HL-60/S4 treated with retinoic acid at 250 ng/mL for 4 days and 3 days (cell line): ENCODE data around the gene SIK2.

Source experiments
- in situ Hi-C: fragments of 300-500 bp; cut with MboI; formaldehyde crosslinking; loops from 2 replicates; pipeline ENCODE4 v1.7.0; 2022; ENCODE audit warnings: low sequenced_read_pairs

Gene SIK2

DNA sequence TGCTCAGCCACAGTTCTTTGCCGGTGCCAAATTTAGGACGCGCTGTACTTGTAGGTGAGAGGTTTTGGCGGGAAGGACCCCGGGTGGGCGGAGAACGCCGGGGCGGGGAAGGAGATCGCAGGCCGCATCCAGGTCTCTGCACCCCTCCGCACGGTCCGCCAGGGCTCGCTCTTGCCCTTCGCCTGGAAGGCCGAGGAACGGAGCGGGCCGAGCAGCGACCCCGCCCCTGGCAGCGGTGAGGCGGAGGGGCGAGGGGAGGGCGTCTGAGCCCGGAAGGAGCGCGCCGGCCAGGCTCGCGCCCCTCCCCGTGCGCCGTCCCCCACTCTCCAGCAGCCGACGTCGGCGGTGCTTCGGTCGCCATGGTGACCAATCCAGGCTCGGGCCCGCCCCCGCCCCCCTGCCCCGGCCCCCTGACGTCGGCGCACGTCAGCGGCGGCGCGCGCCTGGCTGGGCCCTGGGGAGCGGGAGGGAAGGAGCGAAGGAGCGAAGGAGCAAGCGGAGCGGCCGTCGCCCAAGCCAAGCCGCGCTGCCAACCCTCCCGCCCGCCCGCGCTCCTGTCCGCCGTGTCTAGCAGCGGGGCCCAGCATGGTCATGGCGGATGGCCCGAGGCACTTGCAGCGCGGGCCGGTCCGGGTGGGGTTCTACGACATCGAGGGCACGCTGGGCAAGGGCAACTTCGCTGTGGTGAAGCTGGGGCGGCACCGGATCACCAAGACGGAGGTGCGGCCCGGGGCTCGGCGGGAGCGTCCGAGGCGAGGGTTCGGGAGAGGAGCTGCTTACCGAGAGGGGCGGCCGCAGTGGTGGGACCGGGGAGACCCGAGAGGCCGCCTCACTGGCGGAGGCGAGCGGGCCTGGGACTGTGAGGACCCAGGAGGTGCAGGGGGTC lies at the start of gene SIK2:
Gene SIK2 (plus strand): TSS at position 471 of the 886 bp plus-strand sequence. CDS start 115 bp downstream, at position 586.
- in situ Hi-C loops = no loop called here

DNA sequence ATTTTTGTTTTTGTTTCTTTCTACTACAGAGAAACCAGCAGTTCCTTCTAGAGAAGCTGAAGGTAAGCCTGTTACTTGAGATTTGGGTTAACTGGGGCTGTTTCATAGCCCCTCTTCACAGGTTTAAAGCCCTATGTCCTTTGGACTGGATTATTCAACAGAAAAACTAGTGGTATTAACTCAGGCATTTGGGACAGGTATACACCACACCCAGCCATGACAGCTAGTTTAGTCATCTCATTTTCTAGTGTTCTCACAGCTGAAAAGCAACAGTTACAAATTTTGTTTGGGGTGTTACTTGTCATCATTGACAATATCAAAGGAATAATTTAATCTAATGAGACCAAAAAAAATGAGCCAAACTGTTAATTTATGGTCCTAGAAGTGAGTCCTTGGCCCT lies 47.7 kb upstream of the SIK2 start:
- in situ Hi-C loops = no loop called here

DNA sequence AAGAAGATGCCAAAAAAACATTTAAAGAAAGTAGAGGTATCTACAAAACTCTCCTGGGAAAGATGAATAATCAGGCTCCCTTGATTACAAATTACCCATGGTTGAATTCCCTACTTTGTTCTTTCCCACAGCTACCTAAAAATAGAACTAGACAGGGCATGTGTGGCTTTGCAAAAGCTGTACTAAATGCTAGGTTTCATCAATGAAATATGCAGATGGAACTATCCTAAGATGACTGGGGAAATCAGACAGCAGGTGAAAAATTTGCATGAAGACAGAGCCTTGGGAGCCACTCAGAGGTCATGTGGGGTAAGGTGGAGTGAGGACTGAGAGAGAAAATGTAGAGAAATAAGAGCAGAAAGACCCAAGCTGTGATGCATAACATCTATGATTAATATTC lies 47.0 kb upstream of the SIK2 start:
- in situ Hi-C loops = no loop called here

DNA sequence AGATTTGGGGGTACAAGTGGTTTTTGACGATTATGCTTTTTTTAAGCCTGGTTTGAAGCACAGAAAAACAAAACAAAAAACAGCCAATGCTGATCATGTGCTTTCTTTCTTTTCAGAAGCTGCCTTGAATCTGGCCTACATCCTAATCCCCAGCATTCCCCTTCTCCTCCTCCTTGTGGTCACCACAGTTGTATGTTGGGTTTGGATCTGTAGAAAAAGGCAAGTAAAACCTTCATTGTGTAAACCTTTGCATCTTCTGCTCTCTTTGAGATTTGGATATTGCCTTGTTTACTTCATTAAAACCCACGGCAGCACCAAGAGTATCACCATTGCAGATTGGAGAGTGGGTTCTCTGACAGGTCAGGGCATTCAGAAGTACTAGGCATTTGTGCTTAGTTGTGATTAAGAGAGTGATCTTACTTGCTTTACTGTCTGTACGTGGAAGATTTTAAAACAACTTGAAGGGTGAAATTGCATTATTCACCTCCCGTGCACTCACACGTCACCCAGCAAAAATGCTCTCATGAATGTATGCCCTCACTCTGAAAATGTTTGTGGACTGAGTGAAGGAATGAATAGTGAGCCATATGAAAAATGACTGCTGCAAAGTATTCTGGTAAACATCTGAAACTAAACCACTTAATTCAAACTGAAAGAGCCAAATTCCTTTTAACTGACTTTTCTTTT lies 44.7 kb upstream of the SIK2 start:
- in situ Hi-C loops = no loop called here

DNA sequence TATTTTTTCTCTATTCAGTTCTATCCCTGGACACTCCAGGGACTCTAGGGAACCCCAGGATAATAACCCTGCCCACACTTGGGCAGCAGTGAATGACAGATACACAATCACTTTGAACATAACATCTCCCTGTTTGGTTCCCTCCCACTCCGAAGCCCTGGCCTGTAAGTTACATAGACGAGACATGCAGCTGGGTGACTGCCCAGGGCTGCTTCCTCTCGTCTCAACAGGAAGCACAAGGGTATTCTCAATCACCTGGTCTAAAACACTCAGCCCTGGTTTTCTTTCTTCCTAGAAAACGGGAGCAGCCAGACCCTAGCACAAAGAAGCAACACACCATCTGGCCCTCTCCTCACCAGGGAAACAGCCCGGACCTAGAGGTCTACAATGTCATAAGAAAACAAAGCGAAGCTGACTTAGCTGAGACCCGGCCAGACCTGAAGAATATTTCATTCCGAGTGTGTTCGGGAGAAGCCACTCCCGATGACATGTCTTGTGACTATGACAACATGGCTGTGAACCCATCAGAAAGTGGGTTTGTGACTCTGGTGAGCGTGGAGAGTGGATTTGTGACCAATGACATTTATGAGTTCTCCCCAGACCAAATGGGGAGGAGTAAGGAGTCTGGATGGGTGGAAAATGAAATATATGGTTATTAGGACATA lies 42.3 kb upstream of the SIK2 start:
- in situ Hi-C loops = no loop called here

DNA sequence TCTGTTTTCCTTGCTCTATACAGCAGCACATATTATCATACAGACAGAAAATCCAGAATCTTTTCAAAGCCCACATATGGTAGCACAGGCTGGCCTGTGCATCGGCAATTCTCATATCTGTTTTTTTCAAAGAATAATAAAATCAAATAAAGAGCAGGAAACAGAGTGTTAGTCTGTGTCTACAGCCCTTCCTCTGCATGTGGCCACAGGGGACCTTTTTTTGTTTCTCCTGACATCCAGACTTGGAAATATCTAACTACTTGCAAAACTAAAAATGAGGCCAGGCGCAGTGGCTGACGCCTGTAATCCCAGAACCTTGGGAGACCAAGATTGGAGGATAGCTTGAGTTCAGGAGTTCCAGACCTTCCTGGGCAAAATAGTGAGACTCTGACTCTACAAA lies 41.4 kb upstream of the SIK2 start:
- in situ Hi-C loops = no loop called here

DNA sequence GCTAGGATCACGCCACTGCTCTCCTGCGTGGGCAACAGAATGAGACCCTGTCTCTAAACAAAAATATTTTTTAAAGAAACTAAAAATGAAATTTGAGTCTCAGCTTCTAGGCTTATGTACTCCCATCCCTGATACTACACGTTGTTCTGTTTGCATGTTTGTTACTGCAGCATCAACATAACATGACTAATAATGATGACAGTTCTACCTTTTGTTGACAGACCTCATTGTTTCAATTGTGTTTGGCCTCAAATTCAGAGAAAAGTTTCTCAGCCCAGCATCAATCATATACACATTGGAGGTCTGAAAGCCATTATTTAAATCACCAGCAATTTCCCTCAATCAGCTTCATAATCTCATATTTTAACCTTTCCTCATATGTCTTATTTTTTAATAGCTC lies 40.9 kb upstream of the SIK2 start:
- in situ Hi-C loops = no loop called here

DNA sequence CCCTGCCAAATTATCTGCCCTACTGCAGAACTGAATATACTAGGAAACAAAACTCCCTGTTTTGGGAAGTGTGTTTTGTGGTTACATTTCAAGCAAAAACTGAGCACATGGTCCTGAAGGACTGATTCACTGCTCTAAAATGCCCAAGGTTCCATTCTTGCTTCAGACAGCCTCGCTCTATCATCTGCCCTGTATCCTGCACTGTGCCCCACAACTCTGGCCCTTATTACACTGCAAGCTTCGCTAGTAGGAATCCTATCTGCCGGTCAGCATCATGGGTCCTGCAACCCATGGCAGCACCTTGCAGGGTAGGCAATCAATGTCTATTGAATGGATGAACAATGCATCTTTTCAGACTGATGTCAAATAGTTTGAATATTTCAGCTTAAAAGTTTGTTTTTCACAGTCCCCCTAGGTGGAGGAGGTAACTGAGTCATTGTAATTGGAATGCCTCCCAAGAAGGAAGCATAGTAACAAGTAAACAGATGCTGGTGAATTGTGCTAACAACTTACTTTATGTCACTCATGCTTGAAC lies 40.4 kb upstream of the SIK2 start:
- in situ Hi-C loops = no loop called here

DNA sequence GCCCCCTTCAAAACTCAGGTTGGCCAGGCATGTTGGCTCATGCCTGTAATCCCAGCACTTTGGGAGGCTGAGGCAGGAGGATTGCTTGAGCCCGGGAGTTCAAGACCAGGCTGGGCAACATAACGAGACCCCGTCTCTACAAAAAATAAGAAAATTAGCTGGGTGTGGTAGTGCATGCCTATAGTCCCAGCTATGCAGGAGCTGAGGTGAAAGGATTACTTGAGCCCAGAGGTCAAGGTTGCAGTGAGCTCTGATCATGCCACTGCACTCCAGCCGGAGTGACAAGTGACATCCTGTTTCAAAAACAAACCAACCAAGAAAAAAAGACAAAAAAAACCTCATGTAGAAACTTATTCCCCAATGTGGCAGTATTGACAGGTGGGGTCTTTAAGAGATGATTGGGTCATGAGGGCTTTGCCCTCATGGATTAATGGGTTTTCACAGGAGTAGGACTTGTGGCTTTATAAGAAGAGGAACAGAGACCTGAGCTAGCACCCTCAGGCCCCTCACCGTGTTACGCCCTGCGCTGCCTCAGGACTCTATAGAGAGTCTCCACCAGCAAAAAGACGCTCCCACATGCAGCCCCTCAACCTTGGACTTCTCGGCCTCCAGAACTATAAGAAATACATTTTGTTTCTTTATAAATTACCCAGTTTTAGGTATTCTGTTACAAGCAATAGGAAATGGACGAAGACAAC lies 39.4 kb upstream of the SIK2 start:
- in situ Hi-C loops = no loop called here

DNA sequence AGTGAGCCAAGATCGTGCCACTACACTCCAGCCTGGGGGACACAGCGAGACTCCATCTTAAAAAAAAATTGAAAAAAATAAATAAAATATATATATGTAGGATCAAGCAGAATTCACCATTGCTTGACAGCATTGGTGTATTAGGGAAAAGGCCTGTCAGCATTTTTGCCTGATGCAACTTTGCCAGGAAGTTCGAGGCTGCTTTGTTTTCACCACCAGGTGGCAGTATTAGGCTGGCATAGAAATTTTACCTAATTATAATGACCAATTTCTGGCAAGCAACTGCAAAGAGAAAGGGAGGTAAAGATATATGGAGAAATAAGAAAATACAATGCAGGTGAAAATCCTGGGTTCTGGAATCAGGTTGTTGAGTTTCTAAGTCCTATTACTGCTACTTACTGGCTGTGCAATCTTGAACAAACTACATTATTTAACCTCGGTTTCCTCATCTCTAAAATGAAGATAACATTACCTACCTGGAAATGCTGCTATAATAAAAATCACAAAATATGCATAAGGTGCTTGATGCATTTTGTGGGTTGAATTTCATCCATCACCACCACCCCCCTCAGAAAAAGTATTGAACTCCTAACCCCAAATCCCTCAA lies 37.0 kb upstream of the SIK2 start:
- in situ Hi-C loops = no loop called here

DNA sequence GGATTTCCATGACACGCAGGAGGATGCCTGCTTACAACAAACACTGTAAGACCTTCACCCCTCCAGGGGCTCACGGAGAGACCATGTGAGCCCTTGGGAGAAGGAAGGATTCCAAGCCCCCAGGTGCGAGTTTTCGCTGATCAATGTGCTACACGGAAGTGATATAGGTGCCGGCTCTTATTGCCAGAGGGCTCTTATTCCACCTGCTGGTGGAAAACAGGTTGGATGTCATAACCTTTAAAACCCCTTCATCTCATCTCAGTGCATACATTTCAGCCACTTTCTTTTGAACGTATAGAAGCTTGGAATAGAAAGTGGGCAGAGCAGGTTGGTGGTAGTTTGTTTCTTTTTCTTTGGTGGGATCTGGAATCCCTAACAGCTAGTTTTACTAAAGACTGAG lies 35.9 kb upstream of the SIK2 start:
- in situ Hi-C loops = no loop called here

DNA sequence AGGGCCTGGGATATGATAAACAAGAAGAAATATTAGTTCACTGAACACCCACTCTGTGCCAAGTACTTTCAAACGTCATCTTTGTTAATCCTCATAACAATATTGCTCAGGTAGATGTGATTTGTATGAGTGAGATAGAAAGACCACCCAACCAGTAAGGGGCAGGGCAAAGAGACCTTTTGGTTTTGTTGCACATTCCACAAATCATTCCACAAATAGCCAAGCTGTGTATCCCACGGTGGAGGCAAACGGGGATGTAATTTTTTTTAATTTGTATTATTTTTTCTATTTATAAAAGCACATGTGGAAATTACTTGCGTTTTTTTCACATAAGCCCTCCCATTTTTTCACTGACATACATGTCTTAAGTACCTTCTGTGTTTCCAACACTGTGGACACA lies 32.8 kb upstream of the SIK2 start:
- in situ Hi-C loops = no loop called here

DNA sequence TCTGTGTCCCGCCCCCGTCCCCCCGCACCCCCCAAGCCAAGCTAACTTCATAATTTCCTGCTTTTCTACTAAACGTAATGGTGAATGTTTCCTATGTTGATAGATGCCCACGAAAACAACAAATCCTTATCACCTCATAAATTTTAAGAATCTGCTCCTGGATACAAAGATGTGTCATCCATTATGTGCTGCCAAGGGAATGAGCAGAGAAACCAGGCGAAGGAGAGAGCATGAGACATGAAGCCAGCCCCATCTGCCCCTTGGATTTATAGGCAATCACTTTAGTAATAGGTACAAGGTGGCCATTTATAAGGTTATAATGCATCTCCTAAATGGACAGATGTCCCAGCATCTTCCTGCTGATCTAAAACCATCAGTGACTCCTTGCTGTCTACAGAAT lies 31.5 kb upstream of the SIK2 start:
- in situ Hi-C loops = no loop called here

DNA sequence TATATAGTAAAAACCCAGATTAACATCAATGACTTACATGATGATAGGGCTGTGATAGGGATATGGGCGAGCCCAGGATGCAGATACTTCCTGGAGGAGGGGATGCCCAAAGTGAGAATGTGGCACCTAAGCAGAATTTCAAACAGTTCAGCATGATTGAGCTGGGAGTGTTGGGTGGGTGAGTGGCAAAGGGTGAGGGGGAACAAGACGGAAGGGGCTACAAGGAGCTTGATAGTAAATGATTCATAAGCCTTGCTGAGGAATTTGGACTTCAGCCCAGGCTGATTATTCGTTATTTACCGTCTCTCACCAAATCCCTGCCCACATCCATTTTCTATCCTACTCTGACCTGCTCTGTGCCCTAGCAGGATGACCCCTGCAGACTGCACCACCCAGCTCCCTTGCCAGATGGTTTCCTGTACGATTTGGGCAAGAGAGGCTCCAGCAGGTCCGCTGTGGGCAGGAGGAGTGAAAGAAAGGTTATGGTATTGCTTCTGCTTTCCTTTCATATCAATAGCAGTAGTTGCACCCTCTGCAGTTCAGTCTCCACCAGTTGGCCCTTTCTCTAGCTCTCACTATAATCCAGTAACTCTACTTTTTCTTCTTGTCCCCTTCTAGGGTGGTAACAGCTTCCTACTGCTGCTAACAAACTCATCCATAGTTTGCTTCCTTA lies 30.3 kb upstream of the SIK2 start:
- in situ Hi-C loops = no loop called here

DNA sequence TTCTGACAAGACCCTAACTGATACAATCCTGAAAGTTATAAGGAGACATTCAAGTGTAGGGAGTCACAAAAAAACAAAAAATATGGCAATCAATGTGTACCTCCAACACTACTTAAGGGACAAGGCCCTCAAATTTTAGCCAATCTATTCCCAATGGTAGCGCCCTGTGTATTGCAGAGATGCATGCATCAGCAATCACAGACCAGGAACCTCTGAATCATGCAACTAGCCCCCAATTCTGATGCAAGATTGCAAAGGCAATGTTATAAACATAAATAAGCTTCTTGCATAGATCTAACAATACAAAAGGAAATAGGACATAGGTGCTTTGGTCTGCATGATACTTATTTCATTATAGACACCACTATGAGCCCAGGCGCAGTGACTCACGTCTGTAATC lies 29.7 kb upstream of the SIK2 start:
- in situ Hi-C loops = no loop called here

DNA sequence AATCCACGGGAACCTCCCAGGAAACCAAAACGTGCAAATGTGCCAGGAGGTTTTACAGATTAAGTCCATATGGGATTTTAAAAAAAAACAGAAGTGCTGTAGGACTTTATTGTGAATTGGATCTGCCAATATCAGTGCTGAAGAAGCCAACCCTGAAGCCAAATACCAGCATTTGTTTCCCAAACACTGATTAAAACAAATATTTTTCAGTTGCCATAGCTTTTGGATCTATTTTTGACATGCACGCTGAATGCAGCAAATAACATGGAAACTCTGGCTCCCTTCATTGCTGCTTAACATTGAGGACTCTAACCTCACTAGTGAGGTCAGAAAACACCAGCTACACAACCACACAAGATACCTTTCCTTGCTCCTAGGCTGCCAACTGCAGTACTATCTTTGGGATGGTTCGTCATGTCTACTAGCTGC lies 28.4 kb upstream of the SIK2 start:
- in situ Hi-C loops = no loop called here

DNA sequence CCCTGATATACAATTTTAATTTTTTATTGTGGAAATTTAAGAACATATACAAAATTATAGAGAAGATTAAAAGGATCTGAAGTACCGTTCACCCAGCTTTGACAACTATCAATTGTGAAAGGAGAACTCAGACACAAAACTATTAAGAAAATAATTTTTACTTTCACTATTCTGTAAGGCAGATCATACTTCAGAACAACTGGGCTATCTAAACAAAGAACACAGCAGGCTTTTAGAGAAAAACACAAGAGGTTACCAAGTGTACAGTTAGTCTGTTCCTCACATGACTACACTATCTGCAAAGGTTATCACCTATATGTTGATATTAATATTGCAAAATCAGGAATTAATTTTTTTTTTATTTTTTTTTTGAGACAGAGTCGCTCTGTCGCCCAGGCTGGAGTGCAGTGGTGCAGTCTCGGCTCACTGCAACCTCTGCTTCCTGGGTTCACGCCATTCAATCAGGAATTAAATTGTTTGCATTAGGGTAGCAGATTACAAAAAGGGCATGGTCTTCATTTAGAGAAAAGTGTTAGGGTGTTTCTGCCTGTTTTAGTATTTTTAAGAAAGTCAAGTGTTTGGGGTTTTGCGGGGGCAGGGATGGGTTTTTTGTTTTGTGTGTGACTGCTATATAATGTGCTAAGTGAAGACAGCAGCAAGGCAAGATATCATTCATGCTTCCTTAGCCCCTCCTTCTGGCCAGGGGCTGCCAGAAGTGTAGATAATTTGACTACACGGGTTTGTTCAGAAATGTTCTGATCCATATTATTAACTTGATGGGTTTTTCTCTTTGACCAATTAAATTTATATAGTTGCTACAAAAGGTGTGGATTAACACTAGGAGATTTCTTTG lies 27.6 kb upstream of the SIK2 start:
- in situ Hi-C loops = loop anchor here (25.0 kb wide), 1 partner anchor 213 kb away; no protein-coding TSS in a partner anchor

DNA sequence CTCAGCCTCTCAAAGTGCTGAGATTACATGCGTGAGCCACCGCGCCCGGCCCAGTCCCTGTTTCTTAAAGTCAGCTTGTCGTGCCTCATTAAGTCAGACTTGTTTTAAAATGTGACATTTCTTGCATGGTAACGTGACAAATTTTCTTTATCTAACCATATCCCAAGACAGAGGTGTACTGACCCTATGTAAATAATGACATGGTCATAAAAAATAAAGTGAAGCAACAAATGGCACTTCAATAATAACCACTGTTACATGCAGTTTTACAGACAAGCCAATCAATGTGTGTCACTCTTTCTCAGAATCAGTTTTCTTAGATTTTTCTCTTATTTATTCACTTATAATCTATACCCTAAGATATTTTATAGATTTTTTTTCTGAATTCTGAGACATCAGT lies 26.5 kb upstream of the SIK2 start:
- in situ Hi-C loops = loop anchor here (25.0 kb wide), 1 partner anchor 212 kb away; no protein-coding TSS in a partner anchor

DNA sequence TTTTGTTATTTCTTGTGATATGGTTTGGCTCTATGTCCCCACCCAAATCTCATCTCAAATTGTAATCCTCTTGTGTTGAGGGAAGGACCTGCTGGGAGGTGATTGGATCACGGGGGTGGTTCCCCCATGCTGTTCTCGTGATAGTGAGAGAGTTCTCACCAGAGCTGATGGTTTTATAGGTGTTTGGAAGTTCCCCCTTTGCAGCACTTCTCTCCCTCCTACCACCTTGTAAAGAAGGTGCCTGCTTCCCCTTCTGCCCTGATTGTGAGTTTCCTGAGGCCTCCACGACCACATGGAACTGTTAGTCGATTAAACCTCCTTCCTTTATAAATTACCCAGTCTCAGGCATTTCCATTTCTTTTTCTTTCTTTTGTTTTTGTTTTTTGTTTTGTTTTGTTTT lies 24.4 kb upstream of the SIK2 start:
- in situ Hi-C loops = loop anchor here (25.0 kb wide), 1 partner anchor 209 kb away; no protein-coding TSS in a partner anchor
